WTC11 (cell line): Measurements from ENCODE around the gene MAPKAPK5.

Experiments
- GABPB1 ChIP-seq: sonication (generic); formaldehyde crosslinking; IDR thresholded peaks from 2 replicates; pipeline ENCODE4 v1.8.1; 2023; ENCODE audit warnings: mild to moderate bottlenecking, missing genetic modification reagents
- GTF2I ChIP-seq: fragments of 250-450 bp; sonication (Bioruptor Pico); conservative IDR thresholded peaks from 2 replicates; pipeline ENCODE4 v1.4.0; 2021; ENCODE audit warnings: mild to moderate bottlenecking
- IRF2 ChIP-seq: sonication (generic); formaldehyde crosslinking; IDR thresholded peaks from 2 replicates; pipeline ENCODE4 v1.8.0; 2022; ENCODE audit warnings: low read depth, missing genetic modification reagents, borderline replicate concordance
- MXD4 ChIP-seq: fragments of 250-450 bp; sonication (Bioruptor Pico); IDR thresholded peaks from 2 replicates; pipeline ENCODE4 v1.8.0; 2021; ENCODE audit warnings: mild to moderate bottlenecking, moderate library complexity, borderline replicate concordance
- NFYB ChIP-seq: sonication (generic); formaldehyde crosslinking; conservative IDR thresholded peaks from 2 replicates; pipeline ENCODE4 v1.8.0; 2022; ENCODE audit warnings: low read depth, missing genetic modification reagents
- RELA ChIP-seq: sonication (generic); formaldehyde crosslinking; IDR thresholded peaks from 2 replicates; pipeline ENCODE4 v1.8.1; 2022; ENCODE audit warnings: missing genetic modification reagents, mild to moderate bottlenecking, borderline replicate concordance
- ZBTB21 ChIP-seq: sonication (generic); formaldehyde crosslinking; IDR thresholded peaks from 2 replicates; pipeline ENCODE4 v1.8.1; 2023; ENCODE audit warnings: mild to moderate bottlenecking, missing genetic modification reagents, borderline replicate concordance
- ZNF263 ChIP-seq: sonication (generic); formaldehyde crosslinking; IDR thresholded peaks from 2 replicates; pipeline ENCODE4 v1.8.1; 2022; ENCODE audit warnings: low read depth, mild to moderate bottlenecking, moderate library complexity, missing genetic modification reagents
- TF ChIP-seq, protein P1 (sequence below): fragments of 200-600 bp; IDR thresholded peaks from 2 replicates; pipeline ENCODE4 v1.8.0; 2022; ENCODE audit warnings: antibody characterized with exemption
- TF ChIP-seq, protein P2 (sequence below): sonication (generic); formaldehyde crosslinking; IDR thresholded peaks from 2 replicates; pipeline ENCODE4 v1.8.0; 2022; ENCODE audit warnings: mild to moderate bottlenecking, missing genetic modification reagents
- TF ChIP-seq, protein P3 (sequence below): sonication (generic); formaldehyde crosslinking; IDR thresholded peaks from 2 replicates; pipeline ENCODE4 v1.8.1; 2023; ENCODE audit warnings: mild to moderate bottlenecking, missing genetic modification reagents
- TF ChIP-seq, protein P4 (sequence below): sonication (generic); formaldehyde crosslinking; IDR thresholded peaks from 2 replicates; pipeline ENCODE4 v1.8.1; 2023; ENCODE audit warnings: mild to moderate bottlenecking, missing genetic modification reagents, moderate library complexity
- TF ChIP-seq, protein P5 (sequence below): sonication (generic); formaldehyde crosslinking; IDR thresholded peaks from 2 replicates; pipeline ENCODE4 v1.8.1; 2022; ENCODE audit warnings: low read depth, mild to moderate bottlenecking, moderate library complexity, missing genetic modification reagents, borderline replicate concordance
- TF ChIP-seq, protein P6 (sequence below): sonication (generic); formaldehyde crosslinking; IDR thresholded peaks from 2 replicates; pipeline ENCODE4 v1.8.1; 2022; ENCODE audit warnings: low read depth, missing genetic modification reagents, borderline replicate concordance

DNA sequence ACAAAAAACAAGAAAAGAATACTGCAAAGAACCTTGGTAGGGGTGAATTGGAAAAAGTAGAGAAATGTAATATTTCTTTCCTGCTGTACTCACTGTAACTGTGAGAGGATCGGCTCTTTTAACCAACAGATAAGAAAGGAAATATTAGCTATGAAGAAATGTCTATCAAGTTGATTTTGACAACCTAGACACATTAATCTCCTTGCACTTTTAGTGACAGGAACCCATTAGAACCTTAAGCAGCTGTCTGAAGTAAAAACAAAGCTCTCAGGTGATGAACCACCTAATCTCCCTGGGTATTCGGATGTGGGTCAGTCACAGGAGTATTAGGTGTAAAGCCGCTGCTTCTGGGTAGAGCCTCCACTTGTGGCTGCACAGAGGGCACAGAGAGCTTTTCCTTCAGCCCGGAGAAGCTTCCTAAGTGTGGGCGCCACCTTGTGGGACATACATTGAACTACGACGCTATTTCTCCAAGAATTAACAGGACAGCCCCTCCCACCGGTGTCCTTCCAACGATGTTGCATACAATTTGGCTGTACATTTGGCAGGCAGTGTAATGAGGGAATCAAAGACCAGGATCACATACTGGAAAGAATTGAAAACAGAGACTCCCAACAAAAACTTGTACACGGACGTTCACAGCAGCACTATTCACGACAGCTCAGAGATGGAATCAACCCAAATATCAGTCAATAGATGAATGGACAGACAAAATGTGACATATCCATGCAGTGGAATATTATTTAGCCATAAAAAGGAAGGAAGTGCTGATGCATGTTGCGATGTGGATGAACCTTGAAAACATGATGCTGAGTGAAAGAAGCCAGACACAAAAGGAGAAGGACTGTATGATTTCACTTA lies 28.9 kb upstream of the MAPKAPK5 start:
- TF ChIP-seq, protein P1, sequence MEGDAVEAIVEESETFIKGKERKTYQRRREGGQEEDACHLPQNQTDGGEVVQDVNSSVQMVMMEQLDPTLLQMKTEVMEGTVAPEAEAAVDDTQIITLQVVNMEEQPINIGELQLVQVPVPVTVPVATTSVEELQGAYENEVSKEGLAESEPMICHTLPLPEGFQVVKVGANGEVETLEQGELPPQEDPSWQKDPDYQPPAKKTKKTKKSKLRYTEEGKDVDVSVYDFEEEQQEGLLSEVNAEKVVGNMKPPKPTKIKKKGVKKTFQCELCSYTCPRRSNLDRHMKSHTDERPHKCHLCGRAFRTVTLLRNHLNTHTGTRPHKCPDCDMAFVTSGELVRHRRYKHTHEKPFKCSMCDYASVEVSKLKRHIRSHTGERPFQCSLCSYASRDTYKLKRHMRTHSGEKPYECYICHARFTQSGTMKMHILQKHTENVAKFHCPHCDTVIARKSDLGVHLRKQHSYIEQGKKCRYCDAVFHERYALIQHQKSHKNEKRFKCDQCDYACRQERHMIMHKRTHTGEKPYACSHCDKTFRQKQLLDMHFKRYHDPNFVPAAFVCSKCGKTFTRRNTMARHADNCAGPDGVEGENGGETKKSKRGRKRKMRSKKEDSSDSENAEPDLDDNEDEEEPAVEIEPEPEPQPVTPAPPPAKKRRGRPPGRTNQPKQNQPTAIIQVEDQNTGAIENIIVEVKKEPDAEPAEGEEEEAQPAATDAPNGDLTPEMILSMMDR, result no peak; the same call in none of the 2 replicates
- TF ChIP-seq ZBTB21 (CRISPR knock-in tag), result no peak
- TF ChIP-seq, protein P2, sequence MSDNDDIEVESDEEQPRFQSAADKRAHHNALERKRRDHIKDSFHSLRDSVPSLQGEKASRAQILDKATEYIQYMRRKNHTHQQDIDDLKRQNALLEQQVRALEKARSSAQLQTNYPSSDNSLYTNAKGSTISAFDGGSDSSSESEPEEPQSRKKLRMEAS, result no peak
- TF ChIP-seq, protein P3, sequence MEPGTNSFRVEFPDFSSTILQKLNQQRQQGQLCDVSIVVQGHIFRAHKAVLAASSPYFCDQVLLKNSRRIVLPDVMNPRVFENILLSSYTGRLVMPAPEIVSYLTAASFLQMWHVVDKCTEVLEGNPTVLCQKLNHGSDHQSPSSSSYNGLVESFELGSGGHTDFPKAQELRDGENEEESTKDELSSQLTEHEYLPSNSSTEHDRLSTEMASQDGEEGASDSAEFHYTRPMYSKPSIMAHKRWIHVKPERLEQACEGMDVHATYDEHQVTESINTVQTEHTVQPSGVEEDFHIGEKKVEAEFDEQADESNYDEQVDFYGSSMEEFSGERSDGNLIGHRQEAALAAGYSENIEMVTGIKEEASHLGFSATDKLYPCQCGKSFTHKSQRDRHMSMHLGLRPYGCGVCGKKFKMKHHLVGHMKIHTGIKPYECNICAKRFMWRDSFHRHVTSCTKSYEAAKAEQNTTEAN (CRISPR knock-in tag), result no peak
- no peak for TF ChIP-seq GABPB1
- TF ChIP-seq ZNF263 (CRISPR knock-in tag), result no peak
- no peak for TF ChIP-seq NFYB (CRISPR knock-in tag)
- TF ChIP-seq RELA (CRISPR knock-in tag), result no peak
- TF ChIP-seq, protein P4, sequence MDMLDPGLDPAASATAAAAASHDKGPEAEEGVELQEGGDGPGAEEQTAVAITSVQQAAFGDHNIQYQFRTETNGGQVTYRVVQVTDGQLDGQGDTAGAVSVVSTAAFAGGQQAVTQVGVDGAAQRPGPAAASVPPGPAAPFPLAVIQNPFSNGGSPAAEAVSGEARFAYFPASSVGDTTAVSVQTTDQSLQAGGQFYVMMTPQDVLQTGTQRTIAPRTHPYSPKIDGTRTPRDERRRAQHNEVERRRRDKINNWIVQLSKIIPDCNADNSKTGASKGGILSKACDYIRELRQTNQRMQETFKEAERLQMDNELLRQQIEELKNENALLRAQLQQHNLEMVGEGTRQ (CRISPR knock-in tag), result no peak
- no peak for TF ChIP-seq MXD4 (CRISPR knock-in tag)
- TF ChIP-seq, protein P5, sequence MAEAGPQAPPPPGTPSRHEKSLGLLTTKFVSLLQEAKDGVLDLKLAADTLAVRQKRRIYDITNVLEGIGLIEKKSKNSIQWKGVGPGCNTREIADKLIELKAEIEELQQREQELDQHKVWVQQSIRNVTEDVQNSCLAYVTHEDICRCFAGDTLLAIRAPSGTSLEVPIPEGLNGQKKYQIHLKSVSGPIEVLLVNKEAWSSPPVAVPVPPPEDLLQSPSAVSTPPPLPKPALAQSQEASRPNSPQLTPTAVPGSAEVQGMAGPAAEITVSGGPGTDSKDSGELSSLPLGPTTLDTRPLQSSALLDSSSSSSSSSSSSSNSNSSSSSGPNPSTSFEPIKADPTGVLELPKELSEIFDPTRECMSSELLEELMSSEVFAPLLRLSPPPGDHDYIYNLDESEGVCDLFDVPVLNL, result no peak
- no peak for TF ChIP-seq IRF2 (CRISPR knock-in tag)
- TF ChIP-seq, protein P6, sequence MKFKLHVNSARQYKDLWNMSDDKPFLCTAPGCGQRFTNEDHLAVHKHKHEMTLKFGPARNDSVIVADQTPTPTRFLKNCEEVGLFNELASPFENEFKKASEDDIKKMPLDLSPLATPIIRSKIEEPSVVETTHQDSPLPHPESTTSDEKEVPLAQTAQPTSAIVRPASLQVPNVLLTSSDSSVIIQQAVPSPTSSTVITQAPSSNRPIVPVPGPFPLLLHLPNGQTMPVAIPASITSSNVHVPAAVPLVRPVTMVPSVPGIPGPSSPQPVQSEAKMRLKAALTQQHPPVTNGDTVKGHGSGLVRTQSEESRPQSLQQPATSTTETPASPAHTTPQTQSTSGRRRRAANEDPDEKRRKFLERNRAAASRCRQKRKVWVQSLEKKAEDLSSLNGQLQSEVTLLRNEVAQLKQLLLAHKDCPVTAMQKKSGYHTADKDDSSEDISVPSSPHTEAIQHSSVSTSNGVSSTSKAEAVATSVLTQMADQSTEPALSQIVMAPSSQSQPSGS (CRISPR knock-in tag), result no peak
- TF ChIP-seq GTF2I (CRISPR knock-in tag), result no peak
